Fibroblast of lung (primary cell): ENCODE measurements around the gene KCNMA1. TPM values are rescaled to one million over a fixed set of nuclear protein-coding genes. Genes with fewer than 3 reads are reported as not detected.

ENCODE experiments used
- DNase-seq, 2 donors: peaks; one replicate each; pipeline versions ENCODE4 v3.0.0 to v3.0.0-alpha.2; 2010; ENCODE audit warnings: low read depth in 2 of 2
- H2AFZ ChIP-seq: 2 replicates; pipeline ENCODE4 v1.5.1; 2012; ENCODE audit warnings: low read length, control low read depth, inconsistent platforms
- H3K27ac ChIP-seq: 2 replicates; pipeline ENCODE4 v1.5.1; 2011; ENCODE audit warnings: low read length, control low read depth; ENCODE audit not compliant: insufficient read depth
- H3K27me3 ChIP-seq: 2 replicates; pipeline ENCODE4 v1.5.1; 2011; ENCODE audit warnings: mild to moderate bottlenecking, low read length; ENCODE audit not compliant: control insufficient read depth, insufficient read depth
- H3K36me3 ChIP-seq: 2 replicates; pipeline ENCODE4 v1.5.1; 2011; ENCODE audit warnings: low read length; ENCODE audit not compliant: control insufficient read depth, insufficient read depth
- H3K4me1 ChIP-seq: 2 replicates; pipeline ENCODE4 v1.5.1; 2011; ENCODE audit warnings: low read length; ENCODE audit not compliant: control insufficient read depth, insufficient read depth; ENCODE audit errors: extremely low read depth
- H3K4me2 ChIP-seq: 2 replicates; pipeline ENCODE4 v1.5.1; 2011; ENCODE audit warnings: low read length, control low read depth; ENCODE audit not compliant: insufficient read depth; ENCODE audit errors: extremely low read depth
- H3K4me3 ChIP-seq, 4 experiments: fragments of 200-600 bp in 1 of 4; sonication (generic) in 1 of 4; replicated peaks in 1 of 4; 2 replicates each; pipeline ENCODE4 v1.5.1; 2011 to 2016; ENCODE audit warnings: low read length in 4 of 4, low read depth in 3 of 4, mild to moderate bottlenecking in 3 of 4, control low read depth in 2 of 4, inconsistent platforms in 1 of 4, mixed read lengths in 1 of 4; ENCODE audit not compliant: insufficient read depth in 1 of 4; ENCODE audit errors: control extremely low read depth in 1 of 4
- H3K79me2 ChIP-seq: 2 replicates; pipeline ENCODE4 v1.5.1; 2012; ENCODE audit warnings: mild to moderate bottlenecking, low read length, inconsistent platforms; ENCODE audit not compliant: control insufficient read depth, insufficient read depth
- H3K9ac ChIP-seq: 2 replicates; pipeline ENCODE4 v1.5.1; 2011; ENCODE audit warnings: mild to moderate bottlenecking, low read length, control low read depth; ENCODE audit not compliant: insufficient read depth
- H3K9me3 ChIP-seq: 2 replicates; pipeline ENCODE4 v1.5.1; 2012; ENCODE audit warnings: low read depth, low read length; ENCODE audit not compliant: control insufficient read depth, insufficient read depth
- H4K20me1 ChIP-seq: 2 replicates; pipeline ENCODE4 v1.5.1; 2011; ENCODE audit warnings: low read length; ENCODE audit not compliant: control insufficient read depth, insufficient read depth; ENCODE audit errors: extremely low read depth
- EZH2 ChIP-seq: IDR thresholded peaks from 2 replicates; pipeline ENCODE4 v1.5.1; 2012; ENCODE audit warnings: low read length, control low read depth, mild to moderate bottlenecking; ENCODE audit errors: missing control alignments
- polyA plus RNA-seq, 2 donors: library from polyadenylated mRNA; depleted of rRNA in 1 of 2; stranded (reverse) in 1 of 2; unstranded in 1 of 2; fragments of >200 nt; gene quantifications; 2 replicates each; pipeline ENCODE4 v1.2.1, GENCODE V29; 2011 to 2012; ENCODE audit warnings: missing spikeins in 1 of 2
- total RNA-seq: library from RNA; depleted of rRNA; stranded (reverse); fragments of >200 nt; gene quantifications from 2 replicates; pipeline ENCODE4 v1.2.1, GENCODE V29; 2014
- TF ChIP-seq, protein P1 (sequence below), 2 donors: IDR thresholded peaks in 1 of 2; conservative IDR thresholded peaks in 1 of 2; 1 replicate in 1 of 2; 2 replicates in 1 of 2; pipeline ENCODE4 v1.5.1; 2011 to 2012; ENCODE audit warnings: low read length in 2 of 2, control low read depth in 1 of 2, inconsistent platforms in 1 of 2, low read depth in 1 of 2, mild to moderate bottlenecking in 1 of 2

KCNMA1 gene
- total and polyA plus RNA-seq, 2 donors (not counting 1 experiment from before 2014, with no cell fraction given), result 31.0 to 138 TPM

DNA sequence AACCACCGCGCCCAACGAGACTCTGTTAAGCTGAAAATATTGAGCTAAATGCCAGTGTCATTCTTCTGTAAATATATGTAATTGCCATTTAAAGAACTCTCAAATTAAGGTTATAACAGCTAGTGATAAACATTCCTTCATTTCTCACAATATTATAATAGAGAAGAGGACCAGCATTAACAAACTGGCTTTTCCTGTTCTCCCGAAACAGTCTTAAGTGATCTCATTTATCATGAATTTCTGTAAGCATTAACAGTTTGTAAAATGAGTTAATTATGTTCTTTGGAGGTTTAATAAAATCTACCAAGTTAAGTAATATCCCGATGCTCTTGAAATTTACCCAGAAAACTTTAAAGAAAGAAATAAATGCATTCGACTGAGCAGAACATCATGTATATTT is 352.8 kb downstream of the KCNMA1 start:
- Histone ChIP-seq H3K27me3 (no peaks in the 10 kb centered on the region), H3K27ac (no peak overlapping the region), H4K20me1 (no peaks in the 10 kb centered on the region), H3K4me1 (no peaks in the 10 kb centered on the region), H3K79me2 (no peaks in the 10 kb centered on the region), H3K36me3 (no peaks in the 10 kb centered on the region), H3K9ac (no peak overlapping the region), H3K4me2 (no peak overlapping the region), H2AFZ (no peak overlapping the region), H3K4me3 (no peak overlapping the region), H3K9me3 (no peaks in the 10 kb centered on the region)
- DNase-seq, result no peak
- TF ChIP-seq, protein P1, sequence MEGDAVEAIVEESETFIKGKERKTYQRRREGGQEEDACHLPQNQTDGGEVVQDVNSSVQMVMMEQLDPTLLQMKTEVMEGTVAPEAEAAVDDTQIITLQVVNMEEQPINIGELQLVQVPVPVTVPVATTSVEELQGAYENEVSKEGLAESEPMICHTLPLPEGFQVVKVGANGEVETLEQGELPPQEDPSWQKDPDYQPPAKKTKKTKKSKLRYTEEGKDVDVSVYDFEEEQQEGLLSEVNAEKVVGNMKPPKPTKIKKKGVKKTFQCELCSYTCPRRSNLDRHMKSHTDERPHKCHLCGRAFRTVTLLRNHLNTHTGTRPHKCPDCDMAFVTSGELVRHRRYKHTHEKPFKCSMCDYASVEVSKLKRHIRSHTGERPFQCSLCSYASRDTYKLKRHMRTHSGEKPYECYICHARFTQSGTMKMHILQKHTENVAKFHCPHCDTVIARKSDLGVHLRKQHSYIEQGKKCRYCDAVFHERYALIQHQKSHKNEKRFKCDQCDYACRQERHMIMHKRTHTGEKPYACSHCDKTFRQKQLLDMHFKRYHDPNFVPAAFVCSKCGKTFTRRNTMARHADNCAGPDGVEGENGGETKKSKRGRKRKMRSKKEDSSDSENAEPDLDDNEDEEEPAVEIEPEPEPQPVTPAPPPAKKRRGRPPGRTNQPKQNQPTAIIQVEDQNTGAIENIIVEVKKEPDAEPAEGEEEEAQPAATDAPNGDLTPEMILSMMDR (conservative IDR thresholded peaks at IDR 0.05 in 1 of 2, IDR thresholded peaks at IDR 0.05 in 1 of 2; ENCODE audit: low read depth in 1 of 2, low read length in 2 of 2), result no peak
- no peak for TF ChIP-seq EZH2

DNA sequence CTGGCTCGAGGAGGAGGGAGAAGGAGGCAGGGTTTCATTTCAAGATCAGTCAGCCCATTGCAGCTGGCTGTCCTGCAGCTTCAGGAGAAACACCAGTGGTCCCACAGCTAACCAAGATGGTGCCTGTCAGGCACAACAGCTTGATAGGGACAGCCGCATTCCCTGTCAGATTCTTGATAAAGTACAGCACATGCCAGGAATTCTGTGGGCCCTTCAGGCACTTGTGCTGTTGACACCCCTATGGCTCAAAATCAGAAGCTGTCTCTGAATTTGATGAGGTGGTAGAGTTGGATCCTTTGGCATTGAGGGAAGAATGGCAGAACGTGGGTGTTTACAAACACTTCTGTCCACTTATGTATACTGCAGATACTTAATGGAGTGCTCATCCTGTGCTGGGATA is 354.3 kb downstream of the KCNMA1 start:
- H3K9ac ChIP-seq, result no peak overlapping the region
- no peak overlapping the region for H3K4me3 ChIP-seq
- no peak overlapping the region for H3K4me2 ChIP-seq
- no peak overlapping the region for H2AFZ ChIP-seq
- H3K27me3 ChIP-seq, result no peaks in the 10 kb centered on the region
- H4K20me1 ChIP-seq, result no peaks in the 10 kb centered on the region
- no peaks in the 10 kb centered on the region for H3K4me1 ChIP-seq
- no peaks in the 10 kb centered on the region for H3K36me3 ChIP-seq
- no peaks in the 10 kb centered on the region for H3K79me2 ChIP-seq
- DNase-seq, result no peak
- no peaks in the 10 kb centered on the region for H3K9me3 ChIP-seq
- H3K27ac ChIP-seq, result no peak overlapping the region
- TF ChIP-seq EZH2, result no peak
- TF ChIP-seq, protein P1 (conservative IDR thresholded peaks at IDR 0.05 in 1 of 2, IDR thresholded peaks at IDR 0.05 in 1 of 2; ENCODE audit: low read depth in 1 of 2, low read length in 2 of 2), result no peak

DNA sequence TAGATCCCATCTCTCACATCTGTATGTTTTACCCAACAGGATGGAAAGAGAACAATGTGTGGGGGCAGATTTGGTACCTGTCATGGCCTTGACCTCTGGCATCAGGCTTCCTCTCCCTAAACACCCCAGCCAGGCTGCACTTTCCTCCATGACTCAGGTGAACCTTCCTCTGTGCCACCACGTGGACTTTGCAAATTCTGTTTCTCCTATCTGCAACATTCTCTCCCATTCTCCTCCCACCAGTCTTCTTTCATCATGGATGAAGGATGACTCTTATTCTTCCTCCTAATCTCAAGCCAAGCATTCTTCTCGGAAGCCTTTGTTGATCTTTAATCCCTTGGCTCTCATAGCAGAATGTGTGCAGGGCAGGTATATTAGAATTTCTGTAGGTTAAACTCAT is 355.4 kb downstream of the KCNMA1 start:
- Histone ChIP-seq H3K79me2 (no peaks in the 10 kb centered on the region), H3K9me3 (no peaks in the 10 kb centered on the region), H3K27me3 (no peaks in the 10 kb centered on the region), H2AFZ (no peak overlapping the region), H4K20me1 (no peaks in the 10 kb centered on the region), H3K4me3 (no peak overlapping the region), H3K4me2 (no peak overlapping the region), H3K36me3 (no peaks in the 10 kb centered on the region), H3K4me1 (no peaks in the 10 kb centered on the region), H3K27ac (no peak overlapping the region), H3K9ac (no peak overlapping the region)
- DNase-seq, result no peak
- TF ChIP-seq, protein P1 (conservative IDR thresholded peaks at IDR 0.05 in 1 of 2, IDR thresholded peaks at IDR 0.05 in 1 of 2; ENCODE audit: low read depth in 1 of 2, low read length in 2 of 2), result no peak
- no peak for TF ChIP-seq EZH2
